ENCODE measurements around the gene MGRN1.

DNA sequence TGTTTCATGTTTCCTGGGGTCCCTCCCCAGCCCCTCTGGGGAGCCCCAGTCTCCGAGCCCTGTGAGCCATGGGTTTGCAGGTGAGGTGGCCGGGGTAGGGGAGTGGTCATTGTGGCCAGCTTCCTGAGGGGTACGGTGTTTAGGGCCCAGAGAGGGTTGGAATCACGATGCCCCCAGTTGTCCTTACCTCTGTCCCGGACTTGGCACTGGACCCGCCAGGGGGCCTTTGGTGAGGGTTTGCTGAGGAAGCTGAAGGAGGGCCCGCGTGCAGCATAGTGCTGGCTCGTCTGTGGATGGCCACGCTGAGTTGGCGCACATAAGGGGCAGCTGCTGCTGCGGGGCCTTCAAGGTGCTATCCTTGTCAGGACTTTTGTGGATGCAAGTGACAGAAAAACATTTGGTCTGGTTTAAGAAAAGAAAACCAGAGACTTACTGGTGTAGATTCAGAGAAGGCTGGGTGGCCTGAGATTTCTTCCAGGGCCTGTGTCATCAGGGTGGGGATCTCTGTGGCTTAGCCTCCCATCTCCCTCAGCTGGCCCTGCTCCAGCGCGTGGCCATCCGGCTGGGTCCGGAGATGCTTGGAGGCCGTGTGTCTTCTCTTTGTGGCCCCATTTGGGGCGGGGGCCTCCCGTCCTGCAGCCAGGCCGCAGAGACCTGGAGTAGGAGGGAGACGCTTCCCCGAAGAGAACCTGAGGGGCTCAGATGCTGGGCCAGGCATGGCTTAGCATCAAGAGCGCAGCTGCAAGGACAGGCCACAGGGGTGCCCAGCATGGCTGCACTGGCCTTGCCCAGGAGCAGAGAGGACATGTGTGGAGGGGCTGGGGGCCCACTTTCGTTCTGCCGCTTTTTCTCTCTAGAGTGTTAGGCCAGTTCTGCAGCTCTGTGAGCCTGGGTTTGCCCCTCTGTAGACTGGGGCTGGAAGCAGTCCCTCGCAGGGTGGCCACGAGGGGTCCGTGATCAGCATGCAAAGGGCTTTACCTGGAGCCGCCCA is 35.0 kb downstream of the MGRN1 start:
- TF ChIP-seq CTCF (conservative IDR thresholded peaks at IDR 0.05 in 1 of 2, IDR thresholded peaks at IDR 0.05 in 1 of 2; ENCODE audit: extremely low read depth in 1 of 2, insufficient read depth in 1 of 2, low read depth in 1 of 2, low read length in 2 of 2): no peak
- TF ChIP-seq EZH2 (IDR thresholded peaks at IDR 0.05; ENCODE audit: borderline replicate concordance, low read length): no peak

Measured in mammary epithelial cell (primary cell).